Loucy (cell line): ENCODE measurements around the gene RBMS3.

Experiments
- CTCF ChIP-seq: fragments of 200-600 bp; sonication (generic); conservative IDR thresholded peaks from 2 replicates; pipeline ENCODE4 v1.5.1; 2014; ENCODE audit warnings: mild to moderate bottlenecking, antibody characterized with exemption, low read length
- EZH2phosphoT487 ChIP-seq: fragments of 200-600 bp; IDR thresholded peaks from 2 replicates; pipeline ENCODE4 v1.6.1; 2018; ENCODE audit warnings: antibody characterized with exemption, mild to moderate bottlenecking, moderate library complexity, borderline replicate concordance

GRCh38 chr3:29754346-29754745, 473.5 kb downstream of the RBMS3 start:
- TF ChIP-seq CTCF (no peak), EZH2phosphoT487 (no peak)
